Activated T-helper 1 cell treated with anti-CD3 and anti-CD28 coated beads, Interleukin-12 subunit alpha, Interleukin-12 subunit beta, Interleukin-2, Interleukin-4 antibody, amounts not matched to agents 30 ng/mL and 10 ng/mL and 1 ng/mL, durations not matched to agents 14 hours and 24 hours and 36 hours (primary cell): ENCODE data around the gene ZNF749. TPM values are rescaled to one million over a fixed set of nuclear protein-coding genes. Genes with fewer than 3 reads are reported as not detected.

Experiments
- DNase-seq: peaks from one replicate; pipeline ENCODE4 v3.0.0; 2021; ENCODE audit warnings: low spot score
- H3K27ac Mint-ChIP-seq: one replicate; pipeline ENCODE4 v1.8.0; 2021; ENCODE audit warnings: mild to moderate bottlenecking, mixed read lengths
- H3K27me3 Mint-ChIP-seq: one replicate; pipeline ENCODE4 v1.8.0; 2022; ENCODE audit warnings: mild to moderate bottlenecking, moderate library complexity, mixed read lengths; ENCODE audit not compliant: insufficient read depth
- H3K36me3 Mint-ChIP-seq: one replicate; pipeline ENCODE4 v1.8.0; 2021; ENCODE audit warnings: low read depth, mixed read lengths
- H3K4me1 Mint-ChIP-seq: one replicate; pipeline ENCODE4 v1.8.0; 2021; ENCODE audit warnings: low read depth, mixed read lengths
- H3K4me3 Mint-ChIP-seq: one replicate; pipeline ENCODE4 v1.8.0; 2021; ENCODE audit warnings: mild to moderate bottlenecking, moderate library complexity, mixed read lengths
- H3K9me3 Mint-ChIP-seq: one replicate; pipeline ENCODE4 v1.8.0; 2021; ENCODE audit warnings: mixed read lengths
- intact Hi-C: fragments of 100-400 bp; cut with micrococcal nuclease; formaldehyde crosslinking; loops from one replicate; pipeline ENCODE4 v1.15.1; 2024
- total RNA-seq: library from RNA; stranded (reverse); gene quantifications from 2 replicates; pipeline ENCODE4 v1.2.3, GENCODE V29; 2022

ZNF749 gene
- total RNA-seq, 1 donor from 2014 or later = 22.0 TPM

- peak overlapping the region; percentile 95 for H3K27ac Mint-ChIP-seq
- peak overlapping the region; percentile 93 for H3K4me3 Mint-ChIP-seq
- no peaks in the 10 kb centered on the region for H3K27me3 Mint-ChIP-seq
- H3K36me3 Mint-ChIP-seq = peaks cover 36% of the 10 kb centered on the region
- intact Hi-C loops = loop anchor here (1.0 to 5.0 kb wide), 25 partner anchors 23 to 1042 kb away; partner anchors contain the start of genes TRAPPC2B, ZNF134, ZNF17 and ZNF211
- H3K4me1 Mint-ChIP-seq = peaks cover 23% of the 10 kb centered on the region
- H3K9me3 Mint-ChIP-seq = peaks cover 48% of the 10 kb centered on the region
- no peak for DNase-seq
These were observed 601 bp upstream of the ZNF749 start for GRCh38 chr19:57434386-57435061.

- Mint-ChIP-seq H3K4me3 (peak overlapping the region; percentile 93), H3K9me3 (peaks cover 52% of the 10 kb centered on the region), H3K36me3 (peaks cover 47% of the 10 kb centered on the region), H3K4me1 (peaks cover 23% of the 10 kb centered on the region), H3K27ac (peak overlapping the region; percentile 95), H3K27me3 (no peaks in the 10 kb centered on the region)
- no peak for DNase-seq
- intact Hi-C loops = loop anchor here (5.0 kb wide), 1 partner anchor 1044 kb away; the partner anchor contains the start of gene ZNF582
These were observed 1.3 kb downstream of the ZNF749 start for GRCh38 chr19:57436417-57436816.

GRCh38 chr19:57437931-57438330 is 2.8 kb downstream of the ZNF749 start:
- DNase-seq = no peak
- H3K36me3 Mint-ChIP-seq = peaks cover 57% of the 10 kb centered on the region
- H3K4me1 Mint-ChIP-seq = peaks cover 23% of the 10 kb centered on the region
- H3K27me3 Mint-ChIP-seq = no peaks in the 10 kb centered on the region
- H3K4me3 Mint-ChIP-seq = no peak overlapping the region
- intact Hi-C loops = loop anchor here (5.0 kb wide), 1 partner anchor 1046 kb away; the partner anchor contains the start of gene ZNF582
- H3K9me3 Mint-ChIP-seq = peaks cover 58% of the 10 kb centered on the region
- H3K27ac Mint-ChIP-seq = no peak overlapping the region

DNA sequence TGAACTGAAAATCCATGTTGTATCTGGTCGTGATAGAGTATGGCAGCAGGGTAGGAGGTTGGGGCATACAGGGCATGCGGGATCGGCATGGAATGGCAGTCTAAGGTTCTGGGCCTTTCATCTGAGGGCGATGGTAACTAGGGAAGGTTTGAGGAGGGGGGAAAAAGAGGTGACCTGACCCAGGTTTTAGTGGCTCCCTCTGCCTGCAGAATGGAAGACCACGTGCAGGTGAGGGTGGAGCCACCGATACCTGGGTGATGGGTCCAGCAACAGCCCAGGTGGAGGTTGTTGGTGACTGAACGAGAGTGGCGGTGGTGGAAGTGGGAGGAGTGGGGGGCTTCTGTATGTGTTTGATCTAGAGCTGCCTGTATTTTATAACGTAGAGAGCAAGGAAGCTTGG is 3.8 kb downstream of the ZNF749 start:
- H3K36me3 Mint-ChIP-seq = peaks cover 67% of the 10 kb centered on the region
- H3K9me3 Mint-ChIP-seq = peaks cover 64% of the 10 kb centered on the region
- H3K27ac Mint-ChIP-seq = no peak overlapping the region
- peaks cover 23% of the 10 kb centered on the region for H3K4me1 Mint-ChIP-seq
- H3K27me3 Mint-ChIP-seq = no peaks in the 10 kb centered on the region
- DNase-seq = no peak
- H3K4me3 Mint-ChIP-seq = no peak overlapping the region
- intact Hi-C loops = loop anchor here (5.0 kb wide), 1 partner anchor 1047 kb away; the partner anchor contains the start of gene ZNF582

DNA sequence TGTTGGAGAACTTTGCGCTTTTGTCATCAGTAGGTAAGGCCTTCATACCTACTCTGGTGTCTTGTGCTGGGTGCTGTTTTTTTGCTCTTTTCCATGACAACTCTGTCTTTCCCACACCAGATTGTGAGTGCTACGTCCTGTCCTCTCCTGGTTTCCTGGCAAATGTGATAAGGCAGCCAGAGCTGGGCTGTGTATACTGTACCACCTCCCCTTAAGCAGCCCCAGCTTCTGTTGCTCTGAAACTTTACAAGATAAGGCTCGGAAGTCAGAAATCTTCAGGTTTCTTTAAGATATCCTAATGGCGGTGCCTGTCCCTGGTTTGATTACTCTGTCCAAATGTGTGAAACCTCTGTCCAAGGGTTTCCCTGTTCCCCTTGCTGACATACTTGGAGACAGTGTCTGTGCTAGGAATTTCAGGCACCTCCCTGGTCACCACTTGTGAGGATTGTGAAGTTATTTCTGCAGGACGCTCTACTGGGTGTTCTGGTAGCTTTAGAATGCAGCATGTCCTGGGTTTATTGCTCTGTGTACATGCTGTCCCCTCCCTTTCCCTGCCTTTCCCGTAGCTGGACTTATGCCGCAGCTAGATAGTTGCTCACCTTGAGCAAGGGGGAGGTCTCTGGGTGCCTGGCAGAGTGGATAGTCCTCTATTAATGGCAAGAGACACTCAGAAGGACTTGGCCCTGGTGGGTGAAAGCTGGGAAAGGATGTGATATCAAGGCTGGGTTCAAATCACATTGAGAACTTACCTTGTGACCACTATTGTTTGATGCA is 7.0 kb downstream of the ZNF749 start:
- Mint-ChIP-seq H3K27me3 (no peaks in the 10 kb centered on the region), H3K27ac (no peak overlapping the region), H3K36me3 (peaks cover 67% of the 10 kb centered on the region), H3K9me3 (peaks cover 72% of the 10 kb centered on the region), H3K4me1 (no peaks in the 10 kb centered on the region), H3K4me3 (no peak overlapping the region)
- intact Hi-C loops = no loop called here
- DNase-seq = no peak

- no peaks in the 10 kb centered on the region for H3K27me3 Mint-ChIP-seq
- H3K9me3 Mint-ChIP-seq = peaks cover 72% of the 10 kb centered on the region
- DNase-seq = no peak
- H3K27ac Mint-ChIP-seq = no peak overlapping the region
- no peaks in the 10 kb centered on the region for H3K4me1 Mint-ChIP-seq
- H3K36me3 Mint-ChIP-seq = peaks cover 62% of the 10 kb centered on the region
- intact Hi-C loops = no loop called here
- H3K4me3 Mint-ChIP-seq = no peak overlapping the region
These were observed 8.1 kb downstream of the ZNF749 start for GRCh38 chr19:57443121-57443696.

GRCh38 chr19:57452307-57452706 is 17.2 kb downstream of the ZNF749 start:
- Mint-ChIP-seq H3K27ac (no peak overlapping the region), H3K36me3 (peaks cover 3% of the 10 kb centered on the region), H3K9me3 (peaks cover 57% of the 10 kb centered on the region), H3K4me1 (no peaks in the 10 kb centered on the region), H3K27me3 (no peaks in the 10 kb centered on the region), H3K4me3 (no peak overlapping the region)
- no peak for DNase-seq
- intact Hi-C loops = no loop called here

DNA sequence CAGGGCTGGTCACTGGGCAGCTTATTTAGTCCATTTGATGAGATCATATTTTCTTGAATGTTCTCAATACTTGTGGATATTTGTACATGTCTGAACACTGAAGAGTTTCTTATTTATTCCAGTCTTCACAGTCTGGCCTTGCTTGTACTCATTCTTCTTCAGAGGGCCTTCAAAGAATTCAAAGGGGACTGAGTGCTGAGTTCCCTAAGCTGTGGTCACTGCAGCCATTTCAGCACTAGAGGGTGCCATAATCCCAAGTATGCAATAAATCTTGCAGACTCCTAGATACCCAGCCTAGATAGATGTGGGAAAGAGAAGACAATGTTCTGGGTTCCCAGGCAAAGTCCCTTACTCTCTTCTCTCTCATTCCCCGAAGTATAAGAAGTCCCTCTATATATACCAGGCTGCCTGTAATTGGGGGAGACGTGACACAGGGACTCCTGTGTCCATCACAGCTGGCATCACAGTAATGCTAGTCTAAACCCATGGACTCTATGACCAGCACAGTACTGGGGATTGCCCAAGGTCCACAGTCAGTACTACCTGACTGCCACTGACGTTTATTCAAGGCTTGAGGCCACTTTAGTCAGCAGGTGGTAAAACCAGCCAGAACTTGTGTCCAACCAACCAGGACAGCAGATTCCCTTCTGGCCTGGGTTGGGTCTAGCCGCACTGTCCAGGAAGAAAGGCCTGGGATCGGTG is 30.7 kb downstream of the ZNF749 start:
- Mint-ChIP-seq H3K27ac (no peak overlapping the region), H3K4me3 (no peak overlapping the region), H3K9me3 (peaks cover 67% of the 10 kb centered on the region), H3K4me1 (no peaks in the 10 kb centered on the region), H3K27me3 (no peaks in the 10 kb centered on the region), H3K36me3 (peaks cover 1% of the 10 kb centered on the region)
- DNase-seq = peak; percentile 19
- intact Hi-C loops = loop anchor here (1.0 kb wide), 1 partner anchor 689 kb away; no protein-coding TSS in a partner anchor

- intact Hi-C loops = no loop called here
- H3K27ac Mint-ChIP-seq = no peak overlapping the region
- H3K4me3 Mint-ChIP-seq = no peak overlapping the region
- DNase-seq = no peak
- H3K4me1 Mint-ChIP-seq = no peaks in the 10 kb centered on the region
- H3K36me3 Mint-ChIP-seq = peaks cover 3% of the 10 kb centered on the region
- H3K27me3 Mint-ChIP-seq = no peaks in the 10 kb centered on the region
- peaks cover 67% of the 10 kb centered on the region for H3K9me3 Mint-ChIP-seq
These were observed 31.4 kb downstream of the ZNF749 start for GRCh38 chr19:57466489-57466888.

DNA sequence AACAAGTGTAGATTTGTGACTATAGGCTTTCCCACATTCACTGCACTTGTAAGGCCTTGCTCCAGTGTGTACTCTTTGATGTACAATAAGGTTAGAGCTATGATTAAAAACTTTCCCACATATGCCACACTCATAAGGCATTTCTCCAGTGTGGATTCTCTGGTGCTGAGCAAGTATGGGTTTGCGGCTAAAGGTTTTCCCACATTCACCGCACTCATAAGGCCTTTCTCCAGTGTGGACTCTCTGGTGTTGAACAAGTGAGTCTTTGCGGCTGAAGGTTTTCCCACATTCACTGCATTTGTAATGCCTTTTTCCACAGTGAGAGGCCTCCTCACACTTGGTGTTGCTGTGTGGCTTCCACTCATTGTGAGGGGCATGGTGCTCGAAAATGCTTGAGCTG is 38.5 kb downstream of the ZNF749 start:
- peaks cover 29% of the 10 kb centered on the region for H3K36me3 Mint-ChIP-seq
- DNase-seq = no peak
- no peaks in the 10 kb centered on the region for H3K27me3 Mint-ChIP-seq
- peaks cover 11% of the 10 kb centered on the region for H3K4me1 Mint-ChIP-seq
- peaks cover 91% of the 10 kb centered on the region for H3K9me3 Mint-ChIP-seq
- H3K4me3 Mint-ChIP-seq = no peak overlapping the region
- H3K27ac Mint-ChIP-seq = no peak overlapping the region
- intact Hi-C loops = no loop called here

DNA sequence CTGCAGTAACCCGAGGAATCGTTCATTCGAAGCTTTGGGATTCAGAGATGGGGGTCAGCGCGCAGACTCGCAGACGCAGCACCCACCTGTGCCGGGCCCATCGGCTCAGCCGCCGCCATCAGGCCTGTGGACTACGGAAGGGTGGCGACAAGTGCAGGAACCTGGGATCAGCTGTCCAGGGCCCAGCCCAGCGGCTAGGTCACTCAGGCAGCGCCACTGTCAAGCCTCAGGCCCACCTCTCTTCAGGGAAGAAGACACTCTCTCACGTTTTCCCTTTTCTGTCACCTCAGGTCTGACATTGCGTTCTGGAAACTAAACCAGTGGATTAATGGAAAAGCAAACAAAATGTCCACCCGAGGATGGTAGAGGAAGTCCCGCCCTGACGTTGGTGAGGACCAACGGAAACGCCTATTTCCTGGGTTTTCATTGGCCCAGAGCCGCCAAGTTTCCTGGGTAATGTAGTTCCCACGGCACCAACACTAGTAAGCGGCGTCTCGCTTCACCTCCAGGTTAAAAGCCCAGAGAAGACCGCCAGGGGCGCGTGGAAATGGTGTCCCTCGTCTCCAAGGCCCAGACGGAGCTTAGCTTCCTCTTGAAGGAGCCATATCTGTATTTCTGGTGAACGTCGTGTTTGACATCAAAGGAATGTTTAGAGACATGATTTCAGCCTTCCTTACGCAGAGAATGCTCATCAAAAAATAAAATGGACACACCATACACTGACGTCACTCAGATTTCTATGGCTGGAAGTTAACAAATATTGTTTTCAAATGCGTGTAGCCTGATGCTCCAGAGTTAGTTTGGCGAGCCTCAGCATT is 42.3 kb downstream of the ZNF749 start, which contains the start of gene ZNF772:
Gene ZNF772 (minus strand): TSS at position 376 of the 818 bp plus-strand sequence. CDS start 257 bp downstream, at position 119.
- Mint-ChIP-seq H3K27ac (peak within 1 kb of the TSS; percentile 89), H3K27me3 (no peaks in the 10 kb centered on the region), H3K4me3 (peak within 1 kb of the TSS; percentile 90), H3K4me1 (peaks cover 11% of the 10 kb centered on the region), H3K9me3 (peaks cover 73% of the 10 kb centered on the region), H3K36me3 (peaks cover 25% of the 10 kb centered on the region)
- intact Hi-C loops = loop anchor here (1.0 to 5.0 kb wide), 5 partner anchors 10 to 205 kb away; partner anchors contain the start of genes TRAPPC2B, ZNF419, ZNF547 and ZNF551
- DNase-seq = peak; percentile 80
